Prostate gland (tissue), 2 donors: ENCODE results near the gene GALNT14.

Source experiments
- POLR2A ChIP-seq: fragments of 450-650 bp; IDR thresholded peaks from one replicate; pipeline ENCODE4 v1.6.1; 2016; ENCODE audit warnings: antibody characterized with exemption, mild to moderate bottlenecking
- TF ChIP-seq, protein P1 (sequence below), 4 experiments: fragments of 200-600 bp in 2 of 4; fragments of 450-650 bp in 2 of 4; sonication (generic) in 2 of 4; IDR thresholded peaks; 1 replicate in 3 of 4; 2 replicates in 1 of 4; pipeline ENCODE4 v1.5.1; 2016 to 2019; ENCODE audit warnings: antibody characterized with exemption in 4 of 4, mild to moderate bottlenecking in 2 of 4, moderate library complexity in 2 of 4

DNA sequence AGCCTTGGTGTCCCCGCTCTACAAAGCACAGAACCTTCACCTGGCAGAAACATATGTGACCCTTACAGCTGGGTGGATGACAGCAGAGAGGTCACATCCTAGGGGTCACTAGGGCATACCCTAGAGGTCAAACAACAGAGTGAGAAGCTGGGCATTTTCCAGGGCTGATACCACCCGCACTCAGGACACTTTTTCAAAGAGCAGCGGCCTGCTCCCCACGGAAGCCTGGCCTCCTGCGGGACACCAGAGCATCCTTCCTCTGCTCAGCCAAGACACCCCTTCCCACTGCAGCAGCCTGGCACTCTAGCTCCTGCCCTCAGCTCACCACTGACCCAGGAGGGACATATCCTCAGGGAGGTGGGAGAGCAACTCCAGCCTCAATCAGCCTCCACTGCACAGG is 86.0 kb downstream of the GALNT14 start:
- TF ChIP-seq POLR2A = no peak
- TF ChIP-seq, protein P1, sequence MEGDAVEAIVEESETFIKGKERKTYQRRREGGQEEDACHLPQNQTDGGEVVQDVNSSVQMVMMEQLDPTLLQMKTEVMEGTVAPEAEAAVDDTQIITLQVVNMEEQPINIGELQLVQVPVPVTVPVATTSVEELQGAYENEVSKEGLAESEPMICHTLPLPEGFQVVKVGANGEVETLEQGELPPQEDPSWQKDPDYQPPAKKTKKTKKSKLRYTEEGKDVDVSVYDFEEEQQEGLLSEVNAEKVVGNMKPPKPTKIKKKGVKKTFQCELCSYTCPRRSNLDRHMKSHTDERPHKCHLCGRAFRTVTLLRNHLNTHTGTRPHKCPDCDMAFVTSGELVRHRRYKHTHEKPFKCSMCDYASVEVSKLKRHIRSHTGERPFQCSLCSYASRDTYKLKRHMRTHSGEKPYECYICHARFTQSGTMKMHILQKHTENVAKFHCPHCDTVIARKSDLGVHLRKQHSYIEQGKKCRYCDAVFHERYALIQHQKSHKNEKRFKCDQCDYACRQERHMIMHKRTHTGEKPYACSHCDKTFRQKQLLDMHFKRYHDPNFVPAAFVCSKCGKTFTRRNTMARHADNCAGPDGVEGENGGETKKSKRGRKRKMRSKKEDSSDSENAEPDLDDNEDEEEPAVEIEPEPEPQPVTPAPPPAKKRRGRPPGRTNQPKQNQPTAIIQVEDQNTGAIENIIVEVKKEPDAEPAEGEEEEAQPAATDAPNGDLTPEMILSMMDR (IDR thresholded peaks at IDR 0.05) = no peak
